HTERT RPE-1 (cell line): ENCODE data around the gene HLA-DPA1.

Source experiments
- in situ Hi-C: fragments of 300-500 bp; cut with MboI; formaldehyde crosslinking; loops from 4 replicates; pipeline ENCODE4 v1.14.3; 2020; ENCODE audit warnings: low sequenced_read_pairs

Gene HLA-DPA1

DNA sequence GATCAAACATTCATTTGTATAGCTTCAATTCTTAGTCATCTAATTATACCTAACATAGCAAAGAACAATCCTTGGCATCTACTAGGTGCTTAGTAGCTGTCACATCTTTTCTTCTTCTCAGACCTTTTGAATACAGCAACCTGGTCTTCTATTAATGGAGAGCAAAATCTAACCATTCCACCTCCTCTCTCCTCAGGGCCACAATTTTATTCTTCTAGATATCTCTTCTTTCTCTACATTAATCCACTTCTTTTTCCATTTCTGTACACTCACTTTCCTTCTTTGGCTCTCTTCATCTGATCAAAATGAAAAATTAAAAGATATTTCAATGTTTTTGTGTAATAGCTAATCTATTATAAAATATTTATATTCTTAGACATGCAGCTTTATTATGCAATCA, 55.0 kb downstream of the HLA-DPA1 start:
- in situ Hi-C loops: no loop called here

- in situ Hi-C loops: no loop called here
Measured at GRCh38 chr6:33017694-33018353, 55.6 kb downstream of the HLA-DPA1 start.

DNA sequence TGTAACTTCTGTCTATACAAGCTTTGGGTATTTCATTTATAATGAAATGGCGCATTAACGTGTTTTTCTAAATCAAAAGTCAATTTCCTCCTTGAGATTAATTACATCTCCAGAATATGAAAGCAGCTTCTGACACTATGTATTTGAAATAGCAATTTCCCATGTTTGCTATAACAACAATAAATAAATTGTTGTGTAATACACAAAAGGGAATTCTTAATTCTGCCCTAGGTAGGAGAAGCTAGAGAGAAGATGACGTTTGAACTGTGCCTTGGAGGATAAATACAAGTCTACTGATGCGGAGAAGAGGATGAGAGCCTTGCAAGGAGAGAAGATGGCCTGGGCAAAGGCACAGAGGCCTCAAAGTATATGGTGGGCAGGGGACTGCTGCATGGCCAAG, 56.4 kb downstream of the HLA-DPA1 start:
- in situ Hi-C loops: no loop called here

DNA sequence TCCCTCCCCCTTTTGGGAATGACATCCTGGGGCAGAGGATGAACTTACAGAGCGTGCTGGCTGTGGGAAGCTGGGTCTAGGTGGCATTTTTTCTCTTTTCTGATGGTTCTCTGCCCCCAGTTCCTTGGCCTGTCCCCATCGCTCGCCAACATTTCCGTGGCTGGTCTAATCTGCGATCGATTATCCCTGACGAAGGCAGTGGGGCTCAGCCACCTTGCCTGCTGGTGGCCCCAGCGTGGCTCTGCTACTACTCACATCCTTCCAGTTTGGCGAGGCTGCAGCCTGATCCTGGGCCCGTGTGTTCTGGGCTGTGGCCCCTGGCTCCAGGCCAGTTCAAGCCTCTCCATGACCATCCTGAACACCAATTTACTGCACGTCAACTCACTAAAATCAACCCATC, 57.7 kb downstream of the HLA-DPA1 start:
- in situ Hi-C loops: no loop called here

DNA sequence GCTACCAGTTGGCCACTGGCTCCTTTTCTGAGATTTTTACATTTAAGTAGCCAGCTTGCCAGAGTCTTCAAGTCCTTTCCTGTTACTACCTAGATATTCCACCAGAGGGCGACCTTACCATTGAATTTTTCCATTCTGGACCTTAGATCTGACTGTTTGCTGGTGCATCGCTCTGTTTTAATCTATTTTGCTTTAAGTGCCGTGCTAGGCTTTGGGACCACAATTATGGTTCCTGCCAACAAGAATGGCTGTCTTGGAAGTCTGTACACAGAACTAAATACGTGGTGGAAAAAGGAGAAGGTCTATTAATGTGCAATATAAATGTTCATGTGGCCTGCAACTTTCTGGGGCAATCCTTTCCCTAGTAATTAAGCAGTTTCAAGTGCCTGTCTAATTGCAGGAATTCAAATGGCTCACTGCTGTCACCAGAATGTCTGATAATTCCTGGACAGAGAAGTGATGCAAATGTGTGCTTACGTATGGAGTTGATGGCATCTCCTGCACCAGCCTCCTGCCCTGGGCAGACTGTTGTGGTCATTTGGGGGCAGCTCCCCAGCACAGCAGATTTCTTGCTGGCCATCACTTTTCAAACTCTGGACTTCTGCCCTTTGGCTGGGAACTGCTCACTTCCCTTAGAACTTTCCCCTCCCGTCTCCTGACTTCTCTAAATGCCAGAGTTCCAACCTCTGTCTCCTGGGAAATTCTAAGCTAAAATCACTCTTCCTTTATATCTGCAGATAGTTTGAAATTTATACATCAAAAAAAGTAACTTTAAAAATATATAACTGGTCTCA, 58.4 kb downstream of the HLA-DPA1 start:
- in situ Hi-C loops: no loop called here
